K562 (cell line): ENCODE measurements around the gene FAM20B. TPM values are rescaled to one million over a fixed set of nuclear protein-coding genes. Genes with fewer than 3 reads are reported as not detected.

Experiments used
- ATAC-seq: fragments of 200-7000 bp; cut with Tn5 transposase; 3 replicates; pipeline ENCODE4 v1.9.1; 2020; ENCODE audit warnings: moderate library complexity
- BruUV-seq: library from RNA; stranded (reverse); fragments of 400-500 nt; replicated peaks from 2 replicates; lab custom pipeline; 2021; lab: Mats Ljungman, UMichigan
- CTCF ChIA-PET: fragments of 300-600 bp; formaldehyde crosslinking; extraction: SDS; loops from one replicate; lab custom pipeline; 2021; ENCODE audit warnings: low intra/inter-chr PET ratio; lab: Yijun Ruan, JAX
- POLR2A ChIA-PET: fragments of 300-600, 350-650 bp; sonication (Branson Sonifier 250); formaldehyde crosslinking; extraction: SDS; loops from one replicate; lab custom pipeline; 2021; ENCODE audit warnings: antibody characterized with exemption, inconsistent platforms; lab: Yijun Ruan, JAX
- DNase-seq, 4 experiments: peaks; one replicate each; pipeline versions ENCODE4 v3.0.0 to v3.0.0-alpha.2; 2011 to 2018; ENCODE audit warnings: low spot score in 3 of 4, mixed read lengths in 3 of 4; ENCODE audit errors: extremely low read depth in 1 of 4
- FAIRE-seq: peaks from 2 replicates; lab custom pipeline; 2011; peaks lifted over from hg19 to GRCh38; lab: Jason Lieb, UNC
- H2AFZ ChIP-seq: 2 replicates; pipeline ENCODE4 v1.6.0; 2011; ENCODE audit warnings: low read depth, low read length, control low read depth, inconsistent platforms
- H3K27ac ChIP-seq: fragments of 200-600 bp; 3 replicates; pipeline ENCODE4 v1.8.0; 2011; ENCODE audit warnings: low read depth, mild to moderate bottlenecking, control low read depth, inconsistent platforms, low read length, moderate library complexity, mixed read lengths; ENCODE audit errors: extremely low read depth
- H3K27me3 ChIP-seq, 2 experiments: fragments of 300-600 bp in 1 of 2; 2 replicates in 1 of 2; 3 replicates in 1 of 2; pipeline versions ENCODE4 v1.6.0 to v1.8.0; 2011; ENCODE audit warnings: inconsistent platforms in 2 of 2, low read length in 2 of 2, mild to moderate bottlenecking in 1 of 2, mixed read lengths in 1 of 2, moderate library complexity in 1 of 2; ENCODE audit not compliant: control insufficient read depth in 2 of 2, insufficient read depth in 2 of 2
- H3K36me3 ChIP-seq: fragments of 300-600 bp; 3 replicates; pipeline ENCODE4 v1.8.0; 2011; ENCODE audit warnings: mild to moderate bottlenecking, low read length, inconsistent platforms; ENCODE audit not compliant: control insufficient read depth, insufficient read depth
- H3K4me1 ChIP-seq, 2 experiments: fragments of 200-600 bp in 1 of 2; replicated peaks in 1 of 2; 2 replicates in 1 of 2; 3 replicates in 1 of 2; pipeline versions ENCODE4 v1.5.1 to v1.8.0; 2011; ENCODE audit warnings: inconsistent platforms in 2 of 2, low read length in 2 of 2, mild to moderate bottlenecking in 1 of 2, mixed read lengths in 1 of 2, moderate library complexity in 1 of 2; ENCODE audit not compliant: control insufficient read depth in 2 of 2, insufficient read depth in 2 of 2
- H3K4me2 ChIP-seq: 2 replicates; pipeline ENCODE4 v1.6.1; 2011; ENCODE audit warnings: low read length, control low read depth, inconsistent platforms, mixed read lengths; ENCODE audit not compliant: insufficient read depth
- H3K4me3 ChIP-seq: fragments of 200-600 bp; sonication (generic), shearing (Covaris generic); 2 replicates; pipeline ENCODE4 v1.5.1; 2016; ENCODE audit warnings: control low read depth, inconsistent platforms
- H3K79me2 ChIP-seq: fragments of 200-600 bp; 3 replicates; pipeline ENCODE4 v1.8.0; 2011; ENCODE audit warnings: low read length, inconsistent platforms; ENCODE audit not compliant: control insufficient read depth, insufficient read depth
- H3K9ac ChIP-seq, 2 experiments: 2 replicates each; pipeline versions ENCODE4 v1.6.0 to v1.6.1; 2011; ENCODE audit warnings: low read depth in 2 of 2, low read length in 2 of 2, control low read depth in 1 of 2, inconsistent platforms in 1 of 2, mild to moderate bottlenecking in 1 of 2, mixed read lengths in 1 of 2; ENCODE audit not compliant: insufficient read depth in 1 of 2
- H3K9me1 ChIP-seq: one replicate; pipeline ENCODE4 v1.6.0; 2011; ENCODE audit warnings: inconsistent platforms, mild to moderate bottlenecking, low read length, moderate library complexity; ENCODE audit not compliant: control insufficient read depth, insufficient read depth
- H3K9me3 ChIP-seq: replicated peaks from 2 replicates; pipeline ENCODE4 v1.5.1; 2011; ENCODE audit warnings: low read depth, low read length, inconsistent platforms; ENCODE audit not compliant: control insufficient read depth, insufficient read depth
- H4K20me1 ChIP-seq: replicated peaks from 2 replicates; pipeline ENCODE4 v1.6.1; 2011; ENCODE audit warnings: low read length, inconsistent platforms, mixed read lengths; ENCODE audit not compliant: control insufficient read depth, insufficient read depth
- ADNP ChIP-seq: fragments of 200-800 bp; sonication (Bioruptor generic); IDR thresholded peaks from 2 replicates; pipeline ENCODE4 v1.6.1; 2016; ENCODE audit warnings: missing genetic modification characterization, missing compliant biosample characterization
- CEBPZ ChIP-seq: fragments of 150-350 bp; IDR thresholded peaks from 2 replicates; pipeline ENCODE4 v1.6.1; 2014; ENCODE audit warnings: low read depth, mild to moderate bottlenecking, low read length, borderline replicate concordance
- EP300 ChIP-seq: IDR thresholded peaks from 2 replicates; pipeline ENCODE4 v1.6.1; 2012; ENCODE audit warnings: low read length, improper control_type of control experiment
- FIP1L1 ChIP-seq: fragments of 200-400 bp; formaldehyde crosslinking; IDR thresholded peaks from 2 replicates; pipeline ENCODE4 v1.6.1; 2018; ENCODE audit warnings: mild to moderate bottlenecking, low read depth, low read length; ENCODE audit not compliant: poor library complexity, severe bottlenecking
- HDAC3 ChIP-seq: fragments of 450-650 bp; IDR thresholded peaks from 2 replicates; pipeline ENCODE4 v1.6.1; 2018; ENCODE audit warnings: borderline replicate concordance, mild to moderate bottlenecking, moderate library complexity; ENCODE audit not compliant: partially characterized antibody
- HNRNPL ChIP-seq: fragments of 200-400 bp; formaldehyde crosslinking; IDR thresholded peaks from 2 replicates; pipeline ENCODE4 v1.6.1; 2017; ENCODE audit warnings: low read depth, mild to moderate bottlenecking, low read length
- ID3 ChIP-seq, 2 experiments: fragments of 250-450 bp in 1 of 2; fragments of 450-650 bp in 1 of 2; sonication (Bioruptor Pico) in 1 of 2; IDR thresholded peaks; 2 replicates each; pipeline versions ENCODE4 v1.6.1 to v1.8.0; 2016 to 2021; ENCODE audit warnings: mild to moderate bottlenecking in 2 of 2, moderate library complexity in 2 of 2, missing compliant biosample characterization in 1 of 2, missing genetic modification characterization in 1 of 2
- RBM14 ChIP-seq: fragments of 200-400 bp; formaldehyde crosslinking; IDR thresholded peaks from 2 replicates; pipeline ENCODE4 v1.6.1; 2018; ENCODE audit warnings: low read depth, mild to moderate bottlenecking, low read length, moderate library complexity, borderline replicate concordance; ENCODE audit not compliant: insufficient read depth
- RBM17 ChIP-seq: fragments of 200-400 bp; formaldehyde crosslinking; IDR thresholded peaks from 2 replicates; pipeline ENCODE4 v1.6.1; 2017; ENCODE audit warnings: low read depth, mild to moderate bottlenecking, low read length, borderline replicate concordance
- TCF3 ChIP-seq: sonication (generic); formaldehyde crosslinking; IDR thresholded peaks from 2 replicates; pipeline ENCODE4 v1.4.0; 2020; ENCODE audit warnings: mild to moderate bottlenecking, missing genetic modification reagents
- TSC22D4 ChIP-seq: fragments of 450-650 bp; IDR thresholded peaks from 2 replicates; pipeline ENCODE4 v1.6.1; 2016; ENCODE audit warnings: missing genetic modification characterization, missing biosample characterization, control low read depth
- XRCC5 ChIP-seq: fragments of 200-400 bp; formaldehyde crosslinking; IDR thresholded peaks from 2 replicates; pipeline ENCODE4 v1.6.1; 2017; ENCODE audit warnings: low read depth, mild to moderate bottlenecking, low read length
- ZKSCAN3 ChIP-seq: fragments of 250-450 bp; sonication (Bioruptor Pico); IDR thresholded peaks from 2 replicates; pipeline ENCODE4 v1.4.0; 2020
- ZNF449 ChIP-seq: fragments of 250-450 bp; sonication (Bioruptor Pico); IDR thresholded peaks from 2 replicates; pipeline ENCODE4 v1.8.0; 2022; ENCODE audit warnings: moderate library complexity, mild to moderate bottlenecking, inconsistent platforms
- ZNF507 ChIP-seq: conservative IDR thresholded peaks from 2 replicates; pipeline ENCODE4 v1.6.1; 2017; ENCODE audit warnings: missing genetic modification characterization, missing compliant biosample characterization
- WGBS: fragments of 100-300 bp; shearing (Covaris generic); methylation state at CpG from one replicate; pipeline ENCODE4 v1.1.6; 2016; ENCODE audit warnings: low coverage, mixed read lengths; ENCODE audit not compliant: insufficient coverage; ENCODE audit errors: missing lambda C conversion rate; 5-methylcytosine and 5-hydroxymethylcytosine counted together
- in situ Hi-C: fragments of 300-500 bp; cut with MboI; formaldehyde crosslinking; loops from 4 replicates; pipeline ENCODE4 v1.15.0; 2018; ENCODE audit warnings: inconsistent platforms, mixed read lengths
- intact Hi-C: fragments of 100-400 bp; cut with micrococcal nuclease; formaldehyde crosslinking; loops from 2 replicates; pipeline ENCODE4 v1.14.2; 2022
- polyA plus RNA-seq, 8 experiments: library from polyadenylated mRNA; depleted of rRNA in 4 of 8; stranded (reverse) in 5 of 8; unstranded in 3 of 8; fragments of >200 nt; fragmentation: Nextera tagmentation in 2 of 8; fragmentation: Illumina TruSeq in 1 of 8; extraction: Ambion mirVana in 2 of 8; extraction: Trizol in 1 of 8; gene quantifications; 2 replicates each; pipeline versions ENCODE4 v1.2.1 to v1.2.3, GENCODE V29; 2011 to 2014; ENCODE audit warnings: inconsistent platforms in 1 of 8, missing spikeins in 1 of 8
- total RNA-seq, 7 experiments: library from RNA; depleted of rRNA in 6 of 7; stranded (reverse); fragments of >200 nt in 6 of 7; fragmentation: Illumina TruSeq in 2 of 7; extraction: Trizol in 2 of 7; gene quantifications; 2 replicates each; pipeline versions ENCODE4 v1.2.1 to v1.2.3, GENCODE V29; 2011 to 2021; ENCODE audit warnings: low replicate concordance in 1 of 7

FAM20B gene
- total and polyA plus RNA-seq, 9 of the 15 experiments (the other 6 are each of a cell fraction or from before 2014, with no cell fraction given), result 7.2 to 67.5 (median 42.9) TPM

- no peak for FAIRE-seq
- no peaks in the 10 kb centered on the region for H3K4me1 ChIP-seq
- H3K27ac ChIP-seq, result no peak overlapping the region
- H3K9ac ChIP-seq, result no peak overlapping the region
- TSS peak; percentile 84 for BruUV-seq
- no peaks in the 10 kb centered on the region for H4K20me1 ChIP-seq
- no peak for TF ChIP-seq ADNP (tag)
- no peak for TF ChIP-seq EP300
- no peak for TF ChIP-seq ZKSCAN3 (CRISPR knock-in tag)
- TF ChIP-seq HNRNPL, result no peak
- no peak for TF ChIP-seq HDAC3
- no peak for TF ChIP-seq ZNF507
- TF ChIP-seq TCF3 (CRISPR knock-in tag), result no peak
- no peak for TF ChIP-seq ID3 (CRISPR knock-in tag; IDR thresholded peaks at IDR 0.05)
- no peak for TF ChIP-seq ID3 (tag; IDR thresholded peaks at IDR 0.05)
- no peak for TF ChIP-seq XRCC5
- TF ChIP-seq RBM17, result no peak
- no peak for TF ChIP-seq CEBPZ
- TF ChIP-seq FIP1L1, result no peak
- TF ChIP-seq TSC22D4, result no peak
- no peak for TF ChIP-seq RBM14
- TF ChIP-seq ZNF449 (CRISPR knock-in tag), result no peak
- TF ChIP-seq, all 486 proteins: peak for 0
- no peaks in the 10 kb centered on the region for H3K9me1 ChIP-seq
- ChIA-PET CTCF (no interaction called here), POLR2A (interaction anchor here (1.9 kb wide), 1 partner anchor 13 kb away, joined by 6 read pairs; the partner anchor contains the start of gene TOR3A)
- in situ Hi-C loops, result no loop called here
- ATAC-seq (no peak), DNase-seq (no peak)
- no peaks in the 10 kb centered on the region for H3K9me3 ChIP-seq
- intact Hi-C loops, result no loop called here
- no peak overlapping the region for H3K4me2 ChIP-seq
- peaks cover 75% of the 10 kb centered on the region for H3K36me3 ChIP-seq
- no peaks in the 10 kb centered on the region for H3K79me2 ChIP-seq
- WGBS, result 92% methylated on average over 4 of the region's 4 CpGs
- no peak overlapping the region for H2AFZ ChIP-seq
- no peaks in the 10 kb centered on the region for H3K27me3 ChIP-seq
- no peak overlapping the region for H3K4me3 ChIP-seq
Measured at GRCh38 chr1:179095377-179095776, 69.7 kb downstream of the FAM20B start.
